Ishikawa (cell line): ENCODE measurements around the gene SCAANT1.

Source experiments
- CEBPB ChIP-seq: IDR thresholded peaks from 2 replicates; pipeline ENCODE4 v1.6.1; 2012
- CREB1 ChIP-seq: IDR thresholded peaks from 2 replicates; pipeline ENCODE4 v1.6.1; 2012; ENCODE audit warnings: low read depth
- EGR1 ChIP-seq: IDR thresholded peaks from 2 replicates; pipeline ENCODE4 v1.6.1; 2012
- EP300 ChIP-seq: IDR thresholded peaks from 2 replicates; pipeline ENCODE4 v1.6.1; 2012; ENCODE audit warnings: borderline replicate concordance
- FOXM1 ChIP-seq: IDR thresholded peaks from 2 replicates; pipeline ENCODE4 v1.6.1; 2012; ENCODE audit warnings: low read depth, borderline replicate concordance
- MAX ChIP-seq: IDR thresholded peaks from 2 replicates; pipeline ENCODE4 v1.6.1; 2012
- NFIC ChIP-seq: IDR thresholded peaks from 2 replicates; pipeline ENCODE4 v1.6.1; 2012
- RAD21 ChIP-seq: IDR thresholded peaks from 2 replicates; pipeline ENCODE4 v1.6.1; 2012; ENCODE audit warnings: low read depth
- REST ChIP-seq: IDR thresholded peaks from 2 replicates; pipeline ENCODE4 v1.6.1; 2012; ENCODE audit warnings: low read depth, mild to moderate bottlenecking
- TAF1 ChIP-seq: IDR thresholded peaks from 2 replicates; pipeline ENCODE4 v1.6.1; 2012; ENCODE audit warnings: low read depth, mild to moderate bottlenecking
- TCF12 ChIP-seq: IDR thresholded peaks from 2 replicates; pipeline ENCODE4 v1.6.1; 2012; ENCODE audit warnings: low read depth
- TEAD4 ChIP-seq: IDR thresholded peaks from 2 replicates; pipeline ENCODE4 v1.6.1; 2012
- USF1 ChIP-seq: IDR thresholded peaks from 2 replicates; pipeline ENCODE4 v1.6.1; 2012
- YY1 ChIP-seq: IDR thresholded peaks from 2 replicates; pipeline ENCODE4 v1.6.1; 2012; ENCODE audit warnings: low read depth
- ZBTB7A ChIP-seq: IDR thresholded peaks from 2 replicates; pipeline ENCODE4 v1.6.1; 2012; ENCODE audit warnings: low read depth

Gene SCAANT1

DNA sequence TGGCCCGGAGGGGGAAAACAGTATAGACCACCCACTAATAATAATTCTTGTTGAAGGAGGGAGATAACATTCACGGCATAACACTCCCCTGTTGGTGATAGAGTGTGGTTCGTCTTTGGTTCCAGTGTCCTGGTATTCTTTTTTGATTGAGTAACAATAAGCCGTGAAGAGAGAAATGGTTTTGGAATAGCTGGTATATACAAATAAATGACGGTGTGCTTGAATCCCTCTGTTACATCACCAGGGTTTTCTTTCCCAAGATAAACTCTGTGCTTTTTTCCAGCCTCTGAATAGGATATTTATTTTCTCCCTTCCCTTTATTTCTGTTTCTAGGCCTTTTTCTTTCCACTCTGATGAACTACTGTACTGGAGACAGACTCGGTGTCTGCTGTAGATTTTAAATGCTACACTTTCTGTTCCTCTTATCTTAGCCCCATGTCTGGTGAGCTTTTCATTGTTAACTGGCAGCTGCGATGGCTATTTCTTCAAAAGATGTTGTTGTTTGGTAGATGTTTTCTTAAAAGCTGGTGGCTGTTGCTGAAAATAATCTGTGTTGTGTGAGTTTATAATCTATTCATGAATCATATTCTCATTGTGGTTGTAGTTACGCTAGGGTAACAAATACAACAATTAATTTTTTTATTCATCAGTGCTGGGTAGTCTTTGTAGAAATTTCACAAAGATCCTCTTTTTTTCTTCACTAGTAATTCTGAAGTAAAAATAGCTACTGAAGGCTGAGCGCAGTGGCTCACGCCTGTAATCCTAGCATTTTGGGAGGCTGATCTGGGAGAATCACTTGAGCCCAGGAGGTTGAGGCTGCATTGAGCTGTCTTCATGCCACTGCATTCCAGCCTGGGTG is 15.5 kb upstream of the SCAANT1 start:
- TF ChIP-seq TEAD4: no peak
- TF ChIP-seq REST: no peak
- TF ChIP-seq EGR1: no peak
- TF ChIP-seq FOXM1: no peak
- TF ChIP-seq TCF12: no peak

DNA sequence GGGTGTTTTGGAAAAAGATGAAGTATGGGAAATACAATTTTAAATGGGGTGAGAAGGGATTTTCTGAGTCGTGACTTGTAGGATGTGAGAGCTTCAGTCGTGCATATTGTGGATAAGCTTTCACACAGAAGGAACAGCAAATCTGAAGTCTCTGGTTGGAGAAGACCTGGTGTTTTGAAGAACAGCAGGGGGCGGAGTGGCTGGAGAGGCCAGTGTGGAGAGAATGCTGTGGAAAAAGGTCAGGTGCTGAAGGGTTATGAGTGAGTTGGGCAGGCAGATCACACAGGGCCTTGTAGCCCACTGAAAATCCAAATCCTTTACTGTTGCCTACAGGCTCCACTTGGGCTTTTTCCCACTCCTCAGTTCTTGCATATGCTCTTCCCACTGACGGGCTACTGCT is 14.1 kb upstream of the SCAANT1 start:
- TF ChIP-seq REST (no peak), CREB1 (no peak), ZBTB7A (no peak), TEAD4 (no peak), RAD21 (no peak), EGR1 (no peak), USF1 (no peak), FOXM1 (no peak), TCF12 (no peak), CEBPB (no peak), MAX (no peak), NFIC (no peak)

- TF ChIP-seq NFIC: no peak
- TF ChIP-seq TEAD4: no peak
- no peak for TF ChIP-seq TAF1
- no peak for TF ChIP-seq YY1
- no peak for TF ChIP-seq MAX
- no peak for TF ChIP-seq EGR1
- no peak for TF ChIP-seq CREB1
- no peak for TF ChIP-seq TCF12
- TF ChIP-seq EP300: no peak
- TF ChIP-seq FOXM1: no peak
- no peak for TF ChIP-seq ZBTB7A
- no peak for TF ChIP-seq USF1
- TF ChIP-seq CEBPB: no peak
- TF ChIP-seq REST: no peak
- TF ChIP-seq RAD21: no peak
Observed at GRCh38 chr3:63922491-63923199, 10.5 kb upstream of the SCAANT1 start.

- TF ChIP-seq FOXM1: no peak
- no peak for TF ChIP-seq EP300
- TF ChIP-seq NFIC: no peak
- TF ChIP-seq MAX: no peak
Observed at GRCh38 chr3:63921741-63922482, 9.7 kb upstream of the SCAANT1 start.
